CD4-positive, alpha-beta T cell (primary cell): ENCODE measurements around the gene EFEMP2. TPM values are rescaled to one million over a fixed set of nuclear protein-coding genes. Genes with fewer than 3 reads are reported as not detected.

Experiments used
- ATAC-seq: fragments of 200-7000 bp; cut with Tn5 transposase; one replicate; pipeline ENCODE4 v1.10.0; 2022; ENCODE audit warnings: mild to moderate bottlenecking; ENCODE audit not compliant: poor library complexity
- CTCF ChIA-PET: fragments of 350-600 bp; sonication (Branson Sonifier 250); formaldehyde crosslinking; loops from one replicate; lab custom pipeline; 2021; ENCODE audit warnings: antibody characterized with exemption, inconsistent platforms; lab: Charles Lee
- POLR2A ChIA-PET: fragments of 350-600 bp; sonication (Branson Sonifier 250); formaldehyde crosslinking; loops from one replicate; lab custom pipeline; 2021; ENCODE audit warnings: antibody characterized with exemption, inconsistent platforms; lab: Charles Lee
- DNase-seq, 14 experiments: peaks; one replicate each; pipeline ENCODE4 v3.0.0-alpha.2; 2013 to 2020; ENCODE audit warnings: mixed read lengths in 2 of 14
- H3K27ac ChIP-seq, 2 donors: one replicate each; pipeline versions ENCODE4 v1.5.1 to v1.7.0; 2013; ENCODE audit warnings: low read length in 2 of 2, low read depth in 1 of 2, mild to moderate bottlenecking in 1 of 2
- H3K27me3 ChIP-seq, 2 experiments: 1 replicate in 1 of 2; 2 replicates in 1 of 2; pipeline versions ENCODE4 v1.6.1 to v1.7.0; 2013; ENCODE audit warnings: low read length in 2 of 2, control low read depth in 1 of 2, mild to moderate bottlenecking in 1 of 2, moderate library complexity in 1 of 2; ENCODE audit not compliant: insufficient read depth in 2 of 2, control insufficient read depth in 1 of 2
- H3K36me3 ChIP-seq: one replicate; pipeline ENCODE4 v1.6.1; 2013; ENCODE audit warnings: low read length, control low read depth; ENCODE audit not compliant: insufficient read depth
- H3K4me1 ChIP-seq: one replicate; pipeline ENCODE4 v1.6.1; 2013; ENCODE audit warnings: low read length, control low read depth; ENCODE audit not compliant: insufficient read depth
- H3K4me3 ChIP-seq: one replicate; pipeline ENCODE4 v1.5.1; 2013; ENCODE audit warnings: mild to moderate bottlenecking, low read length, moderate library complexity
- H3K9me3 ChIP-seq, 2 experiments: 1 replicate in 1 of 2; 2 replicates in 1 of 2; pipeline versions ENCODE4 v1.6.1 to v1.7.0; 2013; ENCODE audit warnings: low read length in 2 of 2, mild to moderate bottlenecking in 2 of 2, control low read depth in 1 of 2, moderate library complexity in 1 of 2; ENCODE audit not compliant: control insufficient read depth in 1 of 2, insufficient read depth in 1 of 2
- H3K27ac Mint-ChIP-seq: one replicate; pipeline ENCODE4 v1.8.0; 2020; ENCODE audit warnings: mixed read lengths
- H3K27me3 Mint-ChIP-seq: one replicate; pipeline ENCODE4 v1.8.0; 2021; ENCODE audit warnings: mixed read lengths
- H3K36me3 Mint-ChIP-seq: one replicate; pipeline ENCODE4 v1.8.0; 2021; ENCODE audit warnings: low read depth, mixed read lengths
- H3K4me1 Mint-ChIP-seq: one replicate; pipeline ENCODE4 v1.8.0; 2021; ENCODE audit warnings: low read depth, mixed read lengths
- H3K4me3 Mint-ChIP-seq: one replicate; pipeline ENCODE4 v1.8.0; 2020; ENCODE audit warnings: mild to moderate bottlenecking, mixed read lengths
- H3K9me3 Mint-ChIP-seq: one replicate; pipeline ENCODE4 v1.8.0; 2020; ENCODE audit warnings: mixed read lengths
- intact Hi-C, 2 experiments: fragments of 100-400 bp; cut with DNase I in 1 of 2; cut with micrococcal nuclease in 1 of 2; formaldehyde crosslinking; loops; one replicate each; pipeline versions ENCODE4 v1.15.1 to v1.9.0; 2023 to 2025; cut with DNase I, micrococcal nuclease
- total RNA-seq, 174 experiments: library from RNA in 2 of 174; stranded (reverse) in 2 of 174; gene quantifications; one replicate each; pipeline ENCODE4 v1.2.3 and lab custom pipeline; 2021 to 2026
- TF ChIP-seq, protein P1 (sequence below): fragments of 200-600 bp; IDR thresholded peaks from one replicate; pipeline ENCODE4 v1.8.0; 2022; ENCODE audit warnings: antibody characterized with exemption, mild to moderate bottlenecking

EFEMP2 gene
- total RNA-seq, 2 experiments from 2014 or later: 5.2 to 5.9 TPM

DNA sequence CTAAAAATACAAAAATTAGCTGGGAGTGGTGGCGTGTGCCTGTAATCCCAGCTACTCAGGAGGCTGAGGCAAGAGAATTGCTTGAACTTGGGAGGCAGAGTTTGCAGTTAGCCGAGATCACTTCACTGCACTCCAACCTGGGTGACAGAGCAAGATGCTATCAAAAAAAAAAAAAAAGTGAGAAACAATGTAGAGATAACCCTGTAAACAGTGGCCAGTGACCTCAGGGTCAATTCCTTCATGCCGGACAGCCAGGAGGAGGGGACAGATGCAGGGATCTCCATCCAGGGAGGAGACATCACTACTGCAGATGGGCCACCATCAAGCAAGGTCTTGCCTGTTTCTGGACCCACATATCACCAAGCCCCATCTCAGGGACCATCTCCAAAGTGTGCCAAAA, 24.9 kb downstream of the EFEMP2 start:
- H3K4me3 ChIP-seq: no peak overlapping the region
- H3K4me1 ChIP-seq: no peaks in the 10 kb centered on the region
- H3K36me3 ChIP-seq: peaks cover 19% of the 10 kb centered on the region
- Mint-ChIP-seq H3K27me3 (no peaks in the 10 kb centered on the region), H3K9me3 (no peaks in the 10 kb centered on the region), H3K27ac (no peak overlapping the region), H3K4me1 (no peaks in the 10 kb centered on the region), H3K4me3 (no peak overlapping the region), H3K36me3 (peaks cover 15% of the 10 kb centered on the region)
- DNase-seq: no peak
- TF ChIP-seq, protein P1, sequence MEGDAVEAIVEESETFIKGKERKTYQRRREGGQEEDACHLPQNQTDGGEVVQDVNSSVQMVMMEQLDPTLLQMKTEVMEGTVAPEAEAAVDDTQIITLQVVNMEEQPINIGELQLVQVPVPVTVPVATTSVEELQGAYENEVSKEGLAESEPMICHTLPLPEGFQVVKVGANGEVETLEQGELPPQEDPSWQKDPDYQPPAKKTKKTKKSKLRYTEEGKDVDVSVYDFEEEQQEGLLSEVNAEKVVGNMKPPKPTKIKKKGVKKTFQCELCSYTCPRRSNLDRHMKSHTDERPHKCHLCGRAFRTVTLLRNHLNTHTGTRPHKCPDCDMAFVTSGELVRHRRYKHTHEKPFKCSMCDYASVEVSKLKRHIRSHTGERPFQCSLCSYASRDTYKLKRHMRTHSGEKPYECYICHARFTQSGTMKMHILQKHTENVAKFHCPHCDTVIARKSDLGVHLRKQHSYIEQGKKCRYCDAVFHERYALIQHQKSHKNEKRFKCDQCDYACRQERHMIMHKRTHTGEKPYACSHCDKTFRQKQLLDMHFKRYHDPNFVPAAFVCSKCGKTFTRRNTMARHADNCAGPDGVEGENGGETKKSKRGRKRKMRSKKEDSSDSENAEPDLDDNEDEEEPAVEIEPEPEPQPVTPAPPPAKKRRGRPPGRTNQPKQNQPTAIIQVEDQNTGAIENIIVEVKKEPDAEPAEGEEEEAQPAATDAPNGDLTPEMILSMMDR: no peak
- no peak overlapping the region for H3K27ac ChIP-seq
- ChIA-PET CTCF (interaction anchor here (0.5 kb wide), 1 partner anchor 142 kb away, joined by 3 read pairs; no protein-coding TSS in a partner anchor), POLR2A (no interaction called here)
- intact Hi-C loops: no loop called here
- no peak for ATAC-seq
- H3K27me3 ChIP-seq: no peaks in the 10 kb centered on the region
- peaks cover 7 to 20% of the 10 kb centered on the region in 2 experiments for H3K9me3 ChIP-seq

DNA sequence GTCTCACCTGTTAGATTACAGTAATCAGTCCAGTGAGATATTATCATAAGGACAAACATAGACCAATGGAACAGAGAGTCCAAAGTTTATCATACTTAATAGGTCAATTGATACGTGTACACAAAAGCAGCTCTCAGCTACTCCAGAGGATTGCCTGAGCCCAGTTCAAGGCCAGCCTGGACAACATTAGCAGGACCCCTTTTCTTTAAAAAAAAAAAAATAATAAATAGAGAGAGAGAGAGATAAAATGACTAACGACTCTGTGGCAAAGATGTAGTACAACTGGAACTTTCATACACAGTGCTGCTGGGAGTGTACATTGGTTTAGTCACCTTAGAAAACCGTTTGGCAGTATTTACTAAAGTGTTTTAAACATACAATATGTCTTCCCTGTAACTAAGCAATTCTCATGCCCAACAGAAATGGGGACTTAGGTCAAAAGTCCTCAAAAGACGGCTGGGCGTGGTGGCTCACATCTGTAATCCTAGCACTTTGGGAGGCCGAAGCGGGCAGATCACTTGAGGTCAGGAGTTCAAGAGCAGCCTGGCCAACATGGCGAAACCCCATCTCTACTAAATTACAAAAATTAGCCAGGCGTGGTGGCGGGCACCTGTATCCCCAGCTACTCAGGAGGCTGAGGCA, 28.2 kb downstream of the EFEMP2 start:
- ChIA-PET CTCF (no interaction called here), POLR2A (no interaction called here)
- intact Hi-C loops: no loop called here
- Mint-ChIP-seq H3K27me3 (no peaks in the 10 kb centered on the region), H3K4me1 (no peaks in the 10 kb centered on the region), H3K9me3 (no peaks in the 10 kb centered on the region), H3K27ac (no peak overlapping the region), H3K4me3 (no peak overlapping the region), H3K36me3 (no peaks in the 10 kb centered on the region)
- Histone ChIP-seq H3K27ac (no peak overlapping the region), H3K9me3 (no peaks in the 10 kb centered on the region), H3K36me3 (no peaks in the 10 kb centered on the region), H3K27me3 (no peaks in the 10 kb centered on the region), H3K4me3 (no peak overlapping the region), H3K4me1 (no peaks in the 10 kb centered on the region)
- TF ChIP-seq, protein P1: no peak
- DNase-seq: no peak
- ATAC-seq: no peak

DNA sequence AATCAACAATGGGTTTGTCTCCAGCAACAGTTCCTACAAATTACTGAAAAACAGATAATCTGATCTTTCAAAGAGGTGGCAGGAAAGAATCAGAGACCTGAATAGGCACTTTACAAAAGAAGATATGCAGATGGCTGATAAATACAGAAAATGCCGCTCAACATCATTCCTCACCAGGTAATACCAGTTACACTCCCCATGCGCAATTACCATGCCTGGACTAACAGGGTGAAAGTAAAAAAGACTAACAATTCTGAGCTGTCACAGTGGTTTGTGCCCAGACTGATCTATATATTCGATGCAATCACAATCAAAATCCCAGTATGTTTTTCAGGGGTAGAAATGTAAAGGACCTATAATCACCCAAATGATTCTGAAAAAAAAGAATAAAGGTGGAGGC, 28.8 kb downstream of the EFEMP2 start:
- Histone ChIP-seq H3K4me1 (no peaks in the 10 kb centered on the region), H3K27me3 (no peaks in the 10 kb centered on the region), H3K9me3 (no peaks in the 10 kb centered on the region), H3K36me3 (no peaks in the 10 kb centered on the region), H3K4me3 (no peak overlapping the region), H3K27ac (no peak overlapping the region)
- POLR2A ChIA-PET: no interaction called here
- Mint-ChIP-seq H3K36me3 (no peaks in the 10 kb centered on the region), H3K4me1 (no peaks in the 10 kb centered on the region), H3K27me3 (no peaks in the 10 kb centered on the region), H3K4me3 (no peak overlapping the region), H3K9me3 (no peaks in the 10 kb centered on the region), H3K27ac (no peak overlapping the region)
- TF ChIP-seq, protein P1: no peak
- intact Hi-C loops: no loop called here
- ATAC-seq: no peak
- DNase-seq: no peak
- CTCF ChIA-PET: no interaction called here
